GM18526 (cell line): ENCODE data around the gene SGCG.

Source experiments
- POLR2A ChIP-seq: IDR thresholded peaks from 3 replicates; pipeline ENCODE4 v1.6.1; 2011; ENCODE audit not compliant: insufficient read length; ENCODE audit errors: extremely low read depth

SGCG gene, protein sequence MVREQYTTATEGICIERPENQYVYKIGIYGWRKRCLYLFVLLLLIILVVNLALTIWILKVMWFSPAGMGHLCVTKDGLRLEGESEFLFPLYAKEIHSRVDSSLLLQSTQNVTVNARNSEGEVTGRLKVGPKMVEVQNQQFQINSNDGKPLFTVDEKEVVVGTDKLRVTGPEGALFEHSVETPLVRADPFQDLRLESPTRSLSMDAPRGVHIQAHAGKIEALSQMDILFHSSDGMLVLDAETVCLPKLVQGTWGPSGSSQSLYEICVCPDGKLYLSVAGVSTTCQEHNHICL

DNA sequence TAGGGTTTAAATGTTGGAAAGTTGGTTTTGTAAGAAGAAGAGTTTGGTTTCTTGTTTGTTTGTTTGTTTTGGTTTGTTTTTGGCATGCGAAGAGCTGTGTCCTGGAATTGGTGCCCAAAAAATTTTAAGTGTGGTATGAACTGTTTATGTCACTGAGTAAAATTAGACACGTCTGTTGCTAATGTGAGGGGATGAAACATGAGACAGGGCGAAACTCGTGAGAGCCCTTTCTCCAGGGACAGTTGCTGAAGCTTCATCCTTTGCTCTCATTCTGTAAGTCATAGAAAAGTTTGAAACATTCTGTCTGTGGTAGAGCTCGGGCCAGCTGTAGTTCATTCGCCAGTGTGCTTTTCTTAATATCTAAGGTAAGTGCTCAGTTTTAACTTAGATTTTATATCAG, at the start of gene SGCG:
TSS of gene SGCG (plus strand) at position 269 of the 400 bp plus-strand sequence. CDS start 22,716 bp downstream, outside the sequence.
- no peak for TF ChIP-seq POLR2A

DNA sequence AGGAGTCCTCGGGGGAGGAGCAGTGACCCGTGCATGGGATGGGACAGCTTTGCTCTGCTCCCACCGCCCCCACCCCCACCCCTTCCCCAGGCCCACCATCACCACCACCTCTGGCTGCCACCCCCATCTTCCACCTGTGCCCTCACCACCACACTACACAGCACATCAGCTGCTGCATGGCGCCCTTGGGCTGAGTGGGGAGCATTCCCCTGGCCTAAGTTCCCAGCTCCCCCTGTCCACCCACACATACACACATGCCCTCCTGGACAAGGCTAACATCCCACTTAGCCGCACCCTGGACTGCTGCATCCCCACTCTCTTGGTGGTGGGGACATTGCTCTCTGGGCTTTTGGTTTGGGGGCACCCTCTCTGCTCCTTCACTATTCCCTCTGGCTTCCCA, 46.2 kb upstream of the SGCG start:
- no peak for TF ChIP-seq POLR2A

DNA sequence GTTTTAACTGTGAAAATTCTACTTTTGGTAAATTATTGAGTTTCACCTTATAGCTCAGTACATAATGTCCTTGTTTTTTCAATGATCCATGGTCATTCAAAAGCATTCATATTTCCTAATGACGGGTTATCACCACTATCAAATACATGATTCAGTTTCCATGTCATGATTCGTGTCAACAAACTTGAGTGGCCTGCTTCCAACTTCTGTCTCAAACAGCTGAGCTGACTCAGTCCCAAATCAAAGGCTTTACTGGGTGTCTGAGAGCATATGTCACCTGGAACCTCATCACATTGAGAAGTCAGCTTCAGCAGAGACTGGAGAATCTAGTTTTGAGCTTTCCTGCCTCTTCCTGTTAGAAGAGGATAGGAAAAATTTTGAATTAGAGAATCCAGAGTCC, 40.3 kb upstream of the SGCG start:
- TF ChIP-seq POLR2A, result no peak

DNA sequence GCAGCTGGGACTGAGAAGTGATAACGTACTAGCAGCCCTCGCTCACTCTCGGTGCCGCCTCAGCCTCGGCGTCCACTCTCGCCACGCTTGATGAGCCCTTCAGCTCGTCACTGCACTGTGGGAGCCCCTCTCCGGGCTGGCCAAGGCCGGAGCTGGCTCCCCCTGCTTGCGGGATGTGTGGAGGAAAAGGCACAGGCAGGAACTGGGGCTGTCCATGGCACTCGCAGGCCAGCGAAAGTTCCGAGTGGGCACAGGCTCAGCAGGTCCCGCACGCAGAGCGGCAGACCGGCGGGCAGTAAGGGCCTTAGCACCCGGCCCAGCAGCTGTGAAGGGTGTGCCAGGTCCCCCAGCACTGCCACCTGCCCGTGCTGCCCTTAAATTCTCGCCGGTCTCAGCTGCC, 38.8 kb upstream of the SGCG start:
- TF ChIP-seq POLR2A, result no peak

DNA sequence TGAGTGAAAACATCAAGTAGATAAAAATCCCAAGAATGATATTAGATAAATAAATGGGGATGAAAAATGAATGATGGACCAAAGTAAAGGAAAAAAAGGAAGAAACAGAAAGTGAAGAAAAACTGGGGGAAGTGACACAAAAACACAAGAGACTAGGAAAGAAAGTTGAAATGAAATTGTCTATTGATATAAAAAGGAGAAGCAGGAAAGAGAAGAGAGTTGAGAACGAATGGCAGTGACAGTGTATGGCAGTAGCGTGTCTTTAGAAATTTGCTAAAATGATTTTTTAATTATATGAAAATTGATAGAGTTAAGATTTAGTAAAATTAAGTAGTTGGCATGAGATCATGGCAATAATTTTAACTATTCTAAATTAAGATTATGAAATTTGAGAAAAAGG, 36.3 kb upstream of the SGCG start:
- no peak for TF ChIP-seq POLR2A

DNA sequence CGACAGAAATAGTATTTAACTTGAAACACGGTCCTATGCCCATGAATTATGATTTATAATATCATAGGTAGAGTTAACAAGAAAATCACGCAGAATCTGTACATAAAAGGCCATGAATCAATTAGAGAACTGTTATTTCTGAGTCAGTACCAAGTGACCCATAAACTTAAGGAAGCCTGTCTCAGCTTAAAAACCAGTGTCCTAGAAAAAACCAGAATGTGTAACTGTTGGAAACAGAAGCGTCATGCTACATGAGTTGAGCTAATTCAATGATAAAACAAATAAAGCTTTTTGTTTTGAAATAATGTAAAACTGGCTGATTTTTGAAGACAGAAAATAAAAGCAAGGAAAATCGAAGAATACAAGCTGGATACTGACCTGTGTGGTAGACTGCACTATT, 34.8 kb upstream of the SGCG start:
- no peak for TF ChIP-seq POLR2A

DNA sequence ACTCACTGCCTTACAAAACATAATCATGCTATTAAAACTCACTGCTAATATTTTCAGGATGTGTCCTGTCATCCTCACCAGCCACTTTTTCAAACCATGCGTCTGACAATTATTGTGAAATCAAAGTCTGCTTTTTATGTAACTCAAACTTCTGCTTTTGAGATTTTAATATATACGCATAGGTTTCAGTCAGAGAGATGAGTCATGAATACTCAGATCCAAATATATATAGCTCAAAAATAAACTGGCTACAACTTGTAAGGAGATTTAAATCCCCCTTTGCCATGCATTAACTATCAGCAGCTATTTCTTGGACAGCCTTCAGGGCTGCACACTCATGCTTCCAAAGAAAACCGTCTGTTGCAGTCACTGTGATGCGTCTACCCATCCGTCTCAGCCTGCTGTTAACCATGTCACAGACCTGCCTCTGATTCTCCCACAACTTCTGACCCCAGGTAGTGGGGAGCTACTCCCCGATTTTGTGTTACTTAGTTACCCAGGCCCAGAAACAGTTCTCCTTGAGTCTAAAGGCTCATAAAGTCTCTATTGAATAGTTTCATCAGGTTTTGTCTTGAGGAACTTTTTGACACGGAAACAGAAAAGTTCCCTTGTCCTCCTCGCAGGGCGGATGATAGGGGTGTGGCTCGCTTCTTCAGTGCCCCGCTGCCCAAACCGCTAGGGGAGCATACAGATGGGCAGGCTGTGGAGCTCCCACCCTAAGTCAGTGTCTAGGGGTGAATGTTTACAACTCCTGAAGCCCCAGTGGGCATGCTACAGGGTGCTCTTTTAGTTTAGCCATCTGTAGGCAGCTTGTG, 33.8 kb upstream of the SGCG start:
- no peak for TF ChIP-seq POLR2A

DNA sequence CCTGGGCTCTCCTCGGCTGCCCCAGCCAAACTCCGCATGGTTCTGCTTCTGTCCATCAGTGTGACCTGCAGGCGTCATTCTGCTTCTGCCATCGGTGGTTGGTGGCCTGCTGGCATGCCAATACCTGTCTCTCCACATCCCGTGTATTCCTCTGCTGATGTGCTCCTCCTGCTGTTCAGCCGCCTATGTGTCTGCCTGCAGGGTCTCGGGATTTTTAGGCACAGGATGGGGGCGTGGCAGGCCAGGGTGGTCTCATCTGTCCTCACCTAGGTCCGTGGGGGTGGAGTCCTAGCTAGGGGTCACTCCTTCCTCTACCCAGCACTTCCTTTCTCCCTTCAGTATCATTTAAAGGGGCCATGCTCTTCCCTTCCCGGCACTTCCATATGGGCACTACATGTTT, 33.0 kb upstream of the SGCG start:
- no peak for TF ChIP-seq POLR2A

DNA sequence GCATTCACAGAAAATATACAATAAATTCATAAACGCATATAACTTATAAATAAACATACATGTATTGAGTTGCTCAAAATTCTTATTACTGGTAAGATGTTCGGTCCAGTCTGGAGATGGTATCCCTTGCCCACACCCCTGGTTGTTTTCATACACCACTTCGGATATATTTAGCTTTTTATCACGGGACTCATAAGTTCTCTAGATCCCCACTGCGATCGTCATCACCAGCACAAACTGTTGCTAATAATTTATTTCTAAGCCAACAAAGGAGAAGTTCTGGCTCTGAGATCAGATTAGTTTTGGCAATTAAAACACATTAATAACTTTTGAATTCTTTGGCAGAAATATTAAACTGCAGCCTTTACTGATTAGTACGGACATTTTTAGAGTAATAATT, 23.0 kb upstream of the SGCG start:
- TF ChIP-seq POLR2A, result no peak

DNA sequence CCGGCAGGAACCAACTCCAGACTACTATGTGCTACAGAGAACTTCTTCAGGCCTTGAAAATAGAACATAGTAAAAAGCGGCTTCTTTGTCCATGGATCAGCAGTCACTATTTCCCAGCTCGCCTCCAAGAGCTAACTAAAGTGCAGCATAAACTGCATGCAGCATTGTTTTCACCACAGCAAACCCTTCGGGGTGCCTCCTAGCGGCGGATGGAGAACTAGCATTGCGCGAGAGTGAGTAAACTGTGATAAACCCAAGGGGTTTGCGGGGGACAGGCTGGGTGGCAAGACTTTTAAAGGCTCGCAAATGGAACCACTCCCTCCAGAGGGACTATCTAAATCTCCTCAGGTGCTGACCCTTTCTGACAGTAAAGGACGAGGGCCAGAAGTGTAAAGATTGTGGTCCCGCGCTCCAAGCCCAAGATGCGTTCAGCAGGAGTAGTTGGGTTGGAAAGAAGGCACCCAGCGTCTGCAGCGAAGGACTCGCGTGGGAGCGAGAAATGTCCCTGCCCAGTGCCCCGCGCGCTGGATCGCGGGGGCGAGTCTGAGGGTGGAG, 21.5 kb upstream of the SGCG start:
- TF ChIP-seq POLR2A, result no peak

DNA sequence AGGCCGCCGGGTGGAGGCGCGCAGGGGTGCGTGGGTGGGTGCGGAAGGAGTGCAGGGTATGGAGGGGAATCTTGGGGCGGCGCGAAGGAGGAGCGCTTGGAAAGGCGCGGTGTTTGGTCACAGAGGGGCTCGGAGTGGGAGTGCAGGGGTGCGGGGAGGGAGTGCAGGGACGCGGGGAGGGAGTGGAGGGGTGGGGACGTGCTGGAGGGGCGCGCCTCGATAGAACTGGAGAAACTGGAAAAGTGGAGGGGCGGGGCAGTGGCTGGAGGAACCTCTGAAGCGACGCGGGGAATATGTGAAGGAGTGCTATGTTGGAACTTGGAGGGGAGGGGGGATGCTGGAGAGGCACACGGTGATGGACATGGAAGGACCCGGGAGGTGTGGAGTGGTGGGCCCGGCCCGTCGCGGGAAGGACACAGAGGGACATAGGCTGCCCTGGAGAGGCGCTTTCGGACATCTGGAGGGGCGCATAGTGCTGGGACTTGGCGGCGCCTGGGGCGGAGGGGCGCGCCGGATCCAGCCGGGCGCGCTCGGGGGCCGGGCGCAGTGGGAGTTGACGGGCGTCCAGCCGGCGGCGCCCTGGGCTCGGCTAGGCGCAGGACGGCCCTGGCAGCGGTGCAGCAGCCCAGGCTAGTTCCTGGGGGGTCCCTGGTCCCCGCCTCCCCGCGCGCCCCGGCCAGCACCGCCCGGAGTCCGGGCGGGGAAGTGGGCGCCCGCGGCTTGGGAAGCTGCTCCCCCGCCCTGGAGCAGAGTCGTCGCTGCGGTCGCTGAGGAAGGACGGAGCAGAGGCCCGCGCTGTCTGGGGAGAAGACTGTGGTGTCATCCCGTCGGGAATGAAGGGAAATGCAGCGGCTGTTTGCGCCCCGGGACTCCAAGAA, 20.8 kb upstream of the SGCG start:
- no peak for TF ChIP-seq POLR2A

DNA sequence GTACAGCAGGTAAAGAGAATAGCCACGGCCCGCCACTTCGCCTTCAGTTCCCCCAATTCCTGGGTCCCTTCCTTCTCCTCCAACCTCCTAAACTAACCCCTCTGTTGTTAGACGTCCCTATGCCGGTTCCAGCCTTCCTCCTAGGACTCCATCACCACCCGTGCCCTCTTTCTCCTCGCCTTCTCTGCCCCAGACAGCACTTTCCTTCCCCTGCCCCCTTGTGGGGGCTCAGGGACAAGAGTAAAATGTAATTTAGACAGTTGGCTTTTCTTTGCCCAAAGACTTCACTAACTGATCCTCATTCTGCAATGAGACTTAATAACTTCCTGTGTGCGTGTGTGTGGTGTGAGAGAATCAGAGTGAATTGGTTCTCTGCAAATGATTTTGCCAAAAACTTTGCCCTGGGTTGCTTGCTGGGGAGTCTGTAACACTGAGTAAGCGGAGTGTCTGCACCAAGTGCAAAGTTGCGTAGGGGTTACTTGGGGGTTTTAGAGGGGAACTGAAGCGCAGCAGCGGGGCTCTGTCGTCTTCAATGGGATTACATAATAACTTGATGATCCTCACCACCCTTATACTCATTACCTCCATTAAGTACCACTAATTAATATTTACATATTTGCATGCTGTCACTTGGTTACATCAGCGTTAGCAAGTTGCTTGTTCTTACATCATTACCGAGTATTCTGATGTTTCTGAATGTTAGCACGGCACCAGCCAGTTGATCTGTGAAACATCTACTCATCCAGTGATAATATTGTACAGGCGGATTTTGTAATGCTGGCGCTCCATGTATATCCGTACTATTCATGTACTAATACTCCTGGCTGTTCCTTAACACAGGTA, 19.9 kb upstream of the SGCG start:
- no peak for TF ChIP-seq POLR2A

DNA sequence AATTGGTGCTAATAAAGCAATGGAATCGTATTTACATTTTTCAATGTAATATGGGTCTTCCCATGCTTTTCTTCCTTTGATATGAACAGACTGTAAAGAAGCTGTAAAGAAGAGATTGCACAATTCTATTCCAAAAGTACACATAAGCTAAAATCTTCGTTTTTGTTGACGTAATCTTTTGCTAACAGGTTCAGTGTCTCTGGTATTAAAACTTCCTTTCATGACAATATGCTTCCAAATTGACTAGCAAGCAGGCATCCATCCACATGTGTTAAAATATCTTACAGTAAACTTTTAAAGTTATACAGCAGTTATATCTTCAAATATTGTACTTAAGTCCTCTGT, 19.3 kb upstream of the SGCG start:
- no peak for TF ChIP-seq POLR2A

DNA sequence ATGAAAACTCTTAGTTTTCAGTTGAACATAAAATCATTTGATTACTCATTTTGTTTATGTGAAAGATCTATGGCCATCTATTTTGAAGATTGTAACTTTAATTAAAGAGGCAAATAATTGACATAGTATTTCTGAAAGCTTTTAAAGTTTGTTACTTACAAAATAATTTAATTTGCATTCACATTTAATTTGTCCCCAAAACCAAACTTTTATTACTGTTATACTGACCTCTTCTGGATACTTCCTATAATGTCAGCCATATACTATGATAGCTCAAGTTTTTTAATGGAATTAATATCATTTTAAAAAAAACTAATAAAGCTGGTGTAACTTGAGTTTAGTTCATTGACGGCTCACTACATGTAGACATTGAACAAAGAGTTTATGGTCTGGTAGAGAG, 4.9 kb upstream of the SGCG start:
- no peak for TF ChIP-seq POLR2A

DNA sequence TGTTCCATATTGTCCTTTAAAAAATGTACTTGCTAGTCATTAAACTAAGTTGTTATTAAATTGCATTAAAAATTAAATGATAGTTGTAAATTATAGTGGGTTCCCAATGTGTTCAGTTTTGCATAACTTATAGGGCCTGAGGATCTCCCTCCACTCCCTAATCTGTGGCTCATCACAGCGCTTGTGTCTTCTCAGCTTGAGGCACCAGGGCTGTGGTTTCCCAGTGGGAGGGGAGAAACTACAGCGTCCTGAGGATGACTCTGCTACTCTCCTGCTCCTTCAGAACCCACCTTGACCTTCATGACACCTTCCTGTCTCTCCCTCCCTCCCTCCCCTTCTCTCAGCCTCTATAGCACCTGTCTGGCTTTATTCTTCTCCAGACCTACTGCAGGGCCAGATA, 1.4 kb downstream of the SGCG start:
- no peak for TF ChIP-seq POLR2A
